Nucleus accumbens (tissue), 56 donors: ENCODE results near the gene SUSD1.
A peak's percentile ranks its signal among the peaks of the same experiment; 100 is the strongest.

Experiments
- DNase-seq, 56 donors: peaks; one replicate each; lab custom pipeline; 2025; lab: John Stamatoyannopoulos, UW

The SUSD1 gene

DNA sequence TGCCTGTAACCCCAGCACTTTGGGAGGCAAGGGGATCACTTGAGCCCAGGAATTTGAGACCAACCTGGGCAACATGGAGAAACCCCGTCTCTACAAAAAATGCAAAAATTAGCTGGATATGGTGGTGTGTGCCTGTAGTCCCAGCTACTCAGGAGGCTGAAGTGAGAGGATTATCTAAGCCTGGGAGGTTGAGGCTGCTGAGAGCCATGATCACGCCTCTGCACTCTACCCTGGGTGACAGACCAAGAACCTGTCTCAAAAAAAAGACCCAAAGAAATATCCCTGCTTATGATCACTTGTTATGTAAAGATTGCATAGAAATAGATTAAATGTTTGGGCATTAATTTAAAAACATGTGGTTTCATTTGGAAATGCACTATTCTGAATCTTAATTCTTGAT, 153.4 kb downstream of the SUSD1 start:
- no peak for DNase-seq

DNA sequence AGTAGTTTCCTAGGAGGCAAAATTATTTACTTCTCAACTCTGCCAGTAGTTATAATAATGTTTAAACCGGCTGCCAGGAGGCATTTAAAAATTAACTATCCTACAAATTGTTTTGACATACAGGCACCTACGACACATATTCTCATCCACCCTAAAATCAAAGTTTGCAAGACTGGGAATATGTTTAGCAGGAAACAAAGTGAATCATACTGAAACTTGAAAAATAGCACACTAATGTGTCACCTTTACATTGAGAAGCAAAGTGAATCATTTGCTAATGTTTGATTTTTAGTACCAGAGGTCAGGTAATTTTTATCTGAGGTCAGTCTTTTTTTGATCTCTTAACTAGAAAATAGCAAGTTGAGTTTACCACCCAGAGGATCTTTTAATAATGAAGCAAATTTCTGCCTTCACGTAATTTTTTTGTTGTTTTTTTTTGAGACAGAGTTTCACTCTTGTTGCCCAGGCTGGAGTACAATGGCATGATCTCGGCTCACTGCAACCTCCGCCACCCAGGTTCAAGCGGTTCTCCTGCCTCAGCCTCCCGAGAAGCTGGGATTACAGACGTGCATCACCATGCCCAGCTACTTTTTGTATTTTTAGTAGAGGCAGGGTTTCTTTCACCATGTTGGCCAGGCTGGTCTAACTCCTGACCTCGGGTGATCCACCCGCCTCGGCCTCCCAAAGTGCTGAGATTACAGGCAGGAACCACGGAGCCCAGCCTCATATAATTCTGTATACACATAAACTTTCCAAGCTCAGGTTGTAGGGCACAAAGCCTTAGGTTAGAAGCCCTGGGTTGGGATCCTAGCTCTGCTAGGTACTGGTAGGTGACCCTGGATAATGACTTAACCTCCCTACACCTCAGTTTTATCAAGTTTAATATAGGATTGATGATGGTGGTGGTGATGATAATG, 154.2 kb downstream of the SUSD1 start:
- no peak for DNase-seq

DNA sequence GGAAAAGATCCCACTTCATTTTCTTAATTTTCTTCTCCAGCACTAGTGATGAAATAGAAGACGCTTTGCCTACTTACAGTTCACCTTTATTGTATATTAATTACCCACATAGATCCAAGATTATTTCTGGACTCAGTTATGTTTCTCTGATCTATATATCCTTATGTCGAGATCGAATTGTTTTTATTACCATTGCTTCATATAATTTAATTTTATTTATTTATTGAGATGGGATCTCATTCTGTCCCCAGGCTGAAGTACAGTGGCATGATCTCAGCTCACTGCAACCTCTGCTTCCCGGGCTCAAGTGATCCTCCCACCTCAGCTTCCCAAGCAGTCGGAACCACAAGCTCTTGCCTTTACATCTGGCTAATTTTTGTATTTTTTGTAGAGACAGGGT, 157.2 kb downstream of the SUSD1 start:
- no peak for DNase-seq

GRCh38 chr9:112015736-112016135, 159.4 kb downstream of the SUSD1 start:
- no peak for DNase-seq

DNA sequence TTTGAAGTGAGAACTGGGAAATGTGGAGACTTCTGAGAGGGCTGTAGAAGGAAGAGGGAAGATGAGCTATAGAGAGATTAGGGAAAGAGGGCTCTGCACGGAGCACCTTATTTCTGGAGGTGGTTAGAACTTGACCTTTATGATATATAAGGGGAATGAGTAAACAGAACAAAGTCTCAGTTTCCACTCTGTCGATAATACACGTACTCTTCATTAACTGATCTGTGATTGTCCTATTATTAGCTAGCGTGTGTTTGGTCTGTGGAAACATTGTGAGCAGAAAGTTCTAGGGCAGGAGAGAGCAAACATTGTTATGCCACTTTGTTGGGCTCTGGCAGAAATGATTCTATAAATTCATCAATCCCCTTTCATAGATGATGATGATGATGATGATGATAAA, 159.9 kb downstream of the SUSD1 start:
- DNase-seq = no peak

DNA sequence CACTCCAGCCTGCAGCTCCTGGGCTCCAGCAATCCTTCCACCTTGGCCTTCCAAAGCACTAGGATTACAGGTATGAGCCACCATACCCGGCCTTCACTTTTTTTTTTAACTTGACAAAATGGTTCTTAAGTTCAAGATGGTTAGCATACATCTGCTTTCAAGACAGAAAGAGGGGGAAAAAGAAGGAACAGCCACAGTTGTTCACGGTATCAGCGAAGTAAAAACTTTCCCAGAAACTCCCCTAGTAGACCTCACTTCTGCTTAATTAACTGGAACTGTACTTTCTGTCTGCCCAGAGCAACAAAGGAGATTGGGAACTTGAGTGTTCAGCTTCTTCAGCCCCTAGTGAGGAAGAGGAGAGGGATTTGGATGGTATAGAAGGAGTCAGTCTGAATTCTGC, 161.8 kb downstream of the SUSD1 start:
- no peak for DNase-seq

DNA sequence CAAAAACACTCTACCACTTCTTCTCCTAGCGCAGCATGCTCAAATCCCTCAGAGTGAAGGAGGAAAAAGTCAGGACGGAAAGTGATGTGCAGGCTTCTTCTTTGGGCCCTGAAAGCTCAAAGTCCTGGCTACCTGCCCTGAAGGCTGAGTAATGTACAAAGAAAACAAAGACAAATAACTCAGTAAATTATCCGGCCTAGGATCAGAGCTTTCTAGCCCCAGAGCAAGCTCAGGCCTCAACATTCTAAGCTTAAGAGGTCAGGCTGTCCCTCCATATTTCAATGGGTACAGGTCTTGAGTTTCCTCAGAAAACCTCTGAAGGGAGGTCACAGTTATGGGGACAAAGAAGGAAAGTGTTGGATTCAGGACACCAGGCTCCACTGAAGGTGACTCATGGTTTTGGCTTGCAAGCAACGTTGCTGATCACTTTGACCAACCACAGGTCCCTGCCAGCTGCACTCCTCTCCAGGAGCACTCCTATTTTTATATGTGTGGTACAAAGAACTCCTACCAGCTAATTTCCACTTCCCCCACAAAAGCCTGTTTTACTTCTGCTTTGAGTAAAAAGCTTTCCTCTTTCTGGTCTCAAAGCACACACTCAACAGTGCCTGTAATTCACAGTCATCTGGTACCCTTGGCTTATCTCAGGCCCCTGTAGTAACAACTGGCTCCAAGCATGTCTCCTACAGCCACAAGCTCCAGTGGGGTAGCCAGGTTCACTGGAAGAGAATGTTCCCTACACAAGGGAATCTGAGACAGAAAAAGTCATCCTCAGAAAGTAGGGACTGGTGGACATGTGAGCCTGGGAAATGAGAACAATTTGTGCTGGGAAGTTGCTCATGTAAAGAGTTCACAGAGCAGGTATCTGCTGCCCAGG, 162.8 kb downstream of the SUSD1 start:
- peak in 17 of 56 donors; percentile 4 to 27 (median 15) for DNase-seq

- no peak for DNase-seq
These were observed 164.0 kb downstream of the SUSD1 start for GRCh38 chr9:112011051-112011620.

DNA sequence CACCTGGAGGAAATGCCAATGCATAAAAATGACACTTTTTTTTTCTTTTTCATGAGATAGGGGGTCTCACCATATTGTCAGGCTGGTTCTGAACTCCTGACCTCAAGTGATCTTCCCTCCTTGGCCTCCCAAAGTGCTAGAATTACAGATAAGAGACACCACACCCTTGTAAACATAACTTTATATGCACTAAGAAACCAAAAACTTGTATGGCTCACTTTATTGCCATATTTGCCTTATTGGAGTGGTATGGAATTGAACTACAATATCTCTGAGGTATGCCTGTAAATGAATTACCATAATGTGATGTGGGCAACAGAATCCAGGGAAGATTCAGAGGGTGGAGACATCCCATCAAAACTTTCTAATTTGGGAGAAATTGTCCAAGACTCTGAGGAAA, 164.6 kb downstream of the SUSD1 start:
- no peak for DNase-seq

DNA sequence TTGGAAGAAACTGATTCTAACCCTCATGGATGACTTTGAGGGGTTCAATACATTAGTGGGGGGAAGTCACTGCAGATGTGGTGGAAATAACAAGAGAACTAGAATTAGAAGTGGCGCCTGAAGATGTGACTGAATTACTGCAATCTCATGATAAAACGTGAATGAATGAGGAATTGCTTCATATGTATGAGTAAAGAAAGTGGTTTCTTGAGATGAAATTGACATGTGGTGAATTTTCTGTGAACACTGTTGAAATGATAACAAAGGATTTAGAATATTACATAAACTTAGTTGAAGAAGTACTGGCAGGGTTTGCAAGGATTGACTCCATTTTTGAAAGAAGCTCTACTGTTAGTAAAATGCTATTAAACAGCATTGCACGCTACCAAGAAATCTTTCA, 165.4 kb downstream of the SUSD1 start:
- no peak for DNase-seq

GRCh38 chr9:112007575-112008240, 167.4 kb downstream of the SUSD1 start:
- no peak for DNase-seq

- DNase-seq = no peak
These were observed 168.6 kb downstream of the SUSD1 start for GRCh38 chr9:112006361-112007020.

DNA sequence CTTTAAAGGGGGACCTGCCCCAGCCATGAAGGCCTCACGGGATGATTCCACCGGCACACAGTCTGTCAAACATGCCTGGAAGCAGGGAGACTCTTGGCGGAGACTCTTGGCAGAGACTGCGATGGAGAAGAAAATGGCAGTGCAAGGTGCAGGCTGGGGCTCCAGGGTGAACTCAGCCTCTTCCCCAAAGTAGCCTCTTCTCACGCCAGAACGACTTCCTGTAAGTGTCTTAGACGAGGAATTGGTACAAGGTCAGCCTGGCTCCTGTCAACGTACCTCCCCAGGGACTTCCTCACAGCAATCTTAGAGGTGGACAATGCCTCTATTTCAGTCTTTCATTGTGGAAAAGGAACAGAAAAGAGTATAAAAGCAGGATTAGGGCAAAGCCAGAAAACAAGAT, 169.2 kb downstream of the SUSD1 start:
- DNase-seq = no peak

- no peak for DNase-seq
These were observed 171.6 kb downstream of the SUSD1 start for GRCh38 chr9:112003538-112003937.

DNA sequence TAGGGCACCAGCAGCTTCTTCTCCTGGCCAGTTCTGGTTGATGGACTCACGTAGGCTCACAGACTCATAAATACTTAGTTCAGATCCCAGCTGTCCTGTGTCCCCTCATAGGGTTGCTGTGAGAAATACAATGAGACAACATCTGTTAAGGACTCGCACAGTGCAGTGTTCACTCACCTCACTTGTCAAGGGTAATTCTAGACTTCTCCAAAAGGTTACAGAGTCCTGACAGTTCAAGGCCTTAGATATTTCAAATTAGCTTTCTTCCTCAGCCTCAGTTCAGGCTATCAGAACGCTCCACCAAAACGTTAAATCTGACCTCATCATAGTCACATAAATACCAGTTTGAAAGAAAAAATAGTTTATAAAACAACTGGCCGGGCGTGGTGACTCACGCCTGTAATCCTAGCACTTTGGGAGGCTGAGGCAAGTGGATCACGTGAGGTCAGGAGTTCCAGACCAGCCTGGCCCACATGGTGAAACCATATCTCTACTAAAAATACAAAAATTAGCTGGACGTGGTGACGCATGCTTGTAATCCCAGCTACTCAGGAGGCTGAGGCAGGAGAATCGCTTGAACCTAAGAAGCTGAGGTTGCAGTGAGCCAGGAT, 172.1 kb downstream of the SUSD1 start:
- no peak for DNase-seq

- no peak for DNase-seq
These were observed 172.8 kb downstream of the SUSD1 start for GRCh38 chr9:112002131-112002846.

- no peak for DNase-seq
These were observed 174.4 kb downstream of the SUSD1 start for GRCh38 chr9:112000743-112001142.

GRCh38 chr9:111999319-111999718, 175.8 kb downstream of the SUSD1 start:
- DNase-seq = no peak

DNA sequence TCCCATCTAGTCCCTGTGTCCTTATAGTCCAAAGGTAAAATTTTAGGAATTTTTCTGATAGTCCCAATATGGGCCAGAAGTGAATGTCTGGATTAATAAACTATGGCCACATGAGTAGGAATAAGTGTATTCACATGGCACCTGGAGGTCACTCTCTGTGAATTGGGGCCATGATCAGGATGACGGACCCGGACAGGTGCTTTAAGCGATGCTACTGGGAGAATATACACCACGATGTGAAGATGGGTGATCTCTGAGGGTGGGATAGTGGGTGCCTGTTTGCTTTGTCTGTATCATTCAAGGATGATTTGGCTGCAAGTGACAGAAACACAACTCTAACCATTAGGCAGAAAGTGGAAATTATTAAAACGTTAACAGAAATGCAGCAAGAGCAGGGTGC, 177.3 kb downstream of the SUSD1 start:
- no peak for DNase-seq
